Measurements from ENCODE around the gene TMPRSS13. TPM values are rescaled to one million over a fixed set of nuclear protein-coding genes. Genes with fewer than 3 reads are reported as not detected.
"Not testable (repeated sequence)": the region's sequence is repeated elsewhere in the genome, so short reads cannot be mapped to it uniquely, and the experiment has no call there.

TMPRSS13 gene
- polyA plus RNA-seq, 1 donor = 3.6 TPM

GRCh38 chr11:117931331-117931950 lies 2.2 kb upstream of the TMPRSS13 start:
- WGBS (ENCODE audit: insufficient coverage, low lambda C conversion rate) = 100% methylated on average over 2 of the region's 10 CpGs
- H3K4me3 ChIP-seq (ENCODE audit: low read length) = no peak overlapping the region
- no peak for DNase-seq

GRCh38 chr11:117930668-117931330 lies 1.6 kb upstream of the TMPRSS13 start:
- no peak for DNase-seq
- no peaks in the 10 kb centered on the region for H3K9me3 ChIP-seq (ENCODE audit: control insufficient read depth, low read depth, low read length)
- H3K4me1 ChIP-seq (ENCODE audit: control insufficient read depth, insufficient read depth, low read length) = peaks cover 23% of the 10 kb centered on the region
- H3K27me3 ChIP-seq (ENCODE audit: control insufficient read depth, insufficient read depth, low read length) = peaks cover 3% of the 10 kb centered on the region
- no peak overlapping the region for H3K4me3 ChIP-seq (ENCODE audit: low read length)
- no peaks in the 10 kb centered on the region for H3K36me3 ChIP-seq (ENCODE audit: control insufficient read depth, insufficient read depth, low read length)
- no peak overlapping the region for H3K27ac ChIP-seq (ENCODE audit: low read length)
- 100% methylated on average over 2 of the region's 9 CpGs for WGBS (ENCODE audit: insufficient coverage, low lambda C conversion rate)

More at GRCh38 chr11:117931331-117931950, 2.2 kb upstream of the TMPRSS13 start:
- Histone ChIP-seq H3K4me1 (ENCODE audit: control insufficient read depth, insufficient read depth, low read length) (peaks cover 23% of the 10 kb centered on the region), H3K27ac (ENCODE audit: low read length) (no peak overlapping the region), H3K27me3 (ENCODE audit: control insufficient read depth, insufficient read depth, low read length) (peaks cover 3% of the 10 kb centered on the region), H3K9me3 (ENCODE audit: control insufficient read depth, low read depth, low read length) (no peaks in the 10 kb centered on the region), H3K36me3 (ENCODE audit: control insufficient read depth, insufficient read depth, low read length) (no peaks in the 10 kb centered on the region)

- no CpG with 5 or more reads among the region's 7 CpGs for WGBS (ENCODE audit: insufficient coverage, low lambda C conversion rate)
- no peak overlapping the region for H3K27ac ChIP-seq (ENCODE audit: low read length)
- DNase-seq = no peak
Measured at GRCh38 chr11:117929916-117930570, 841 bp upstream of the TMPRSS13 start.

GRCh38 chr11:117928446-117929141 lies 608 bp downstream of the TMPRSS13 start:
- no peak overlapping the region for H3K27ac ChIP-seq (ENCODE audit: low read length)
- H3K4me3 ChIP-seq (ENCODE audit: low read length) = no peak overlapping the region
- peaks cover 16% of the 10 kb centered on the region for H3K4me1 ChIP-seq (ENCODE audit: control insufficient read depth, insufficient read depth, low read length)
- WGBS (ENCODE audit: insufficient coverage, low lambda C conversion rate) = 83% methylated on average over 1 of the region's 6 CpGs
- no peaks in the 10 kb centered on the region for H3K9me3 ChIP-seq (ENCODE audit: control insufficient read depth, low read depth, low read length)
- DNase-seq = no peak
- H3K27me3 ChIP-seq (ENCODE audit: control insufficient read depth, insufficient read depth, low read length) = peaks cover 3% of the 10 kb centered on the region
- H3K36me3 ChIP-seq (ENCODE audit: control insufficient read depth, insufficient read depth, low read length) = no peaks in the 10 kb centered on the region

More at GRCh38 chr11:117929916-117930570, 841 bp upstream of the TMPRSS13 start:
- H3K4me3 ChIP-seq (ENCODE audit: low read length) = no peak overlapping the region
- peaks cover 3% of the 10 kb centered on the region for H3K27me3 ChIP-seq (ENCODE audit: control insufficient read depth, insufficient read depth, low read length)
- H3K9me3 ChIP-seq (ENCODE audit: control insufficient read depth, low read depth, low read length) = no peaks in the 10 kb centered on the region
- peaks cover 23% of the 10 kb centered on the region for H3K4me1 ChIP-seq (ENCODE audit: control insufficient read depth, insufficient read depth, low read length)
- no peaks in the 10 kb centered on the region for H3K36me3 ChIP-seq (ENCODE audit: control insufficient read depth, insufficient read depth, low read length)

GRCh38 chr11:117927926-117928325 lies 1.3 kb downstream of the TMPRSS13 start:
- Histone ChIP-seq H3K27ac (ENCODE audit: low read length) (no peak overlapping the region), H3K9me3 (ENCODE audit: control insufficient read depth, low read depth, low read length) (no peaks in the 10 kb centered on the region), H3K4me1 (ENCODE audit: control insufficient read depth, insufficient read depth, low read length) (peaks cover 14% of the 10 kb centered on the region), H3K36me3 (ENCODE audit: control insufficient read depth, insufficient read depth, low read length) (no peaks in the 10 kb centered on the region), H3K4me3 (ENCODE audit: low read length) (no peak overlapping the region), H3K27me3 (ENCODE audit: control insufficient read depth, insufficient read depth, low read length) (peaks cover 3% of the 10 kb centered on the region)
- no peak for DNase-seq
- WGBS (ENCODE audit: insufficient coverage, low lambda C conversion rate) = 100% methylated on average over 1 of the region's 3 CpGs

- not testable (repeated sequence) for H3K9me3 ChIP-seq (ENCODE audit: control insufficient read depth, low read depth, low read length); H3K4me3 ChIP-seq (ENCODE audit: low read length); H3K4me1 ChIP-seq (ENCODE audit: control insufficient read depth, insufficient read depth, low read length); H3K36me3 ChIP-seq (ENCODE audit: control insufficient read depth, insufficient read depth, low read length); H3K27ac ChIP-seq (ENCODE audit: low read length); DNase-seq; H3K27me3 ChIP-seq (ENCODE audit: control insufficient read depth, insufficient read depth, low read length)
- no CpG with 5 or more reads among the region's 7 CpGs for WGBS (ENCODE audit: insufficient coverage, low lambda C conversion rate)
Measured at GRCh38 chr11:117926166-117926565, 3.0 kb downstream of the TMPRSS13 start.

- H3K27ac ChIP-seq (ENCODE audit: low read length) = no peak overlapping the region
- H3K9me3 ChIP-seq (ENCODE audit: control insufficient read depth, low read depth, low read length) = no peaks in the 10 kb centered on the region
- DNase-seq = no peak
- no peak overlapping the region for H3K4me3 ChIP-seq (ENCODE audit: low read length)
- WGBS (ENCODE audit: insufficient coverage, low lambda C conversion rate) = 80% methylated on average over 1 of the region's 11 CpGs
- no peaks in the 10 kb centered on the region for H3K36me3 ChIP-seq (ENCODE audit: control insufficient read depth, insufficient read depth, low read length)
- H3K27me3 ChIP-seq (ENCODE audit: control insufficient read depth, insufficient read depth, low read length) = peaks cover 3% of the 10 kb centered on the region
- peaks cover 8% of the 10 kb centered on the region for H3K4me1 ChIP-seq (ENCODE audit: control insufficient read depth, insufficient read depth, low read length)
Measured at GRCh38 chr11:117925198-117925925, 3.8 kb downstream of the TMPRSS13 start.

GRCh38 chr11:117924631-117925170 lies 4.5 kb downstream of the TMPRSS13 start:
- WGBS (ENCODE audit: insufficient coverage, low lambda C conversion rate) = no CpG with 5 or more reads among the region's 11 CpGs
- DNase-seq = no peak
- Histone ChIP-seq H3K4me1 (ENCODE audit: control insufficient read depth, insufficient read depth, low read length) (peaks cover 12% of the 10 kb centered on the region), H3K27me3 (ENCODE audit: control insufficient read depth, insufficient read depth, low read length) (peaks cover 3% of the 10 kb centered on the region), H3K36me3 (ENCODE audit: control insufficient read depth, insufficient read depth, low read length) (no peaks in the 10 kb centered on the region), H3K4me3 (ENCODE audit: low read length) (no peak overlapping the region), H3K9me3 (ENCODE audit: control insufficient read depth, low read depth, low read length) (no peaks in the 10 kb centered on the region), H3K27ac (ENCODE audit: low read length) (no peak overlapping the region)

GRCh38 chr11:117923773-117924172 lies 5.4 kb downstream of the TMPRSS13 start:
- Histone ChIP-seq H3K27me3 (ENCODE audit: control insufficient read depth, insufficient read depth, low read length) (peaks cover 3% of the 10 kb centered on the region), H3K4me1 (ENCODE audit: control insufficient read depth, insufficient read depth, low read length) (peaks cover 15% of the 10 kb centered on the region), H3K9me3 (ENCODE audit: control insufficient read depth, low read depth, low read length) (no peaks in the 10 kb centered on the region), H3K4me3 (ENCODE audit: low read length) (no peak overlapping the region), H3K27ac (ENCODE audit: low read length) (no peak overlapping the region), H3K36me3 (ENCODE audit: control insufficient read depth, insufficient read depth, low read length) (no peaks in the 10 kb centered on the region)
- WGBS (ENCODE audit: insufficient coverage, low lambda C conversion rate) = no CpG with 5 or more reads among the region's 7 CpGs
- DNase-seq = no peak
